Islet precursor cell (in vitro differentiated cells): ENCODE measurements around the gene SGMS1.
"Not testable (repeated sequence)": the region's sequence is repeated elsewhere in the genome, so short reads cannot be mapped to it uniquely, and the experiment has no call there.

Experiments used
- DNase-seq: peaks from one replicate; pipeline ENCODE4 v3.0.0-alpha.2; 2018

The SGMS1 gene

GRCh38 chr10:50281210-50281966 lies 342.4 kb downstream of the SGMS1 start:
- no peak for DNase-seq

GRCh38 chr10:50280049-50280841 lies 343.5 kb downstream of the SGMS1 start:
- no peak for DNase-seq

GRCh38 chr10:50279489-50279888 lies 344.3 kb downstream of the SGMS1 start:
- DNase-seq: peak; percentile 90

GRCh38 chr10:50275650-50276235 lies 348.0 kb downstream of the SGMS1 start:
- peak; percentile 67 for DNase-seq

- DNase-seq: no peak
These were observed 351.2 kb downstream of the SGMS1 start for GRCh38 chr10:50272531-50272930.

GRCh38 chr10:50271564-50272250 lies 352.0 kb downstream of the SGMS1 start:
- DNase-seq: no peak

- DNase-seq: not testable (repeated sequence)
These were observed 355.9 kb downstream of the SGMS1 start for GRCh38 chr10:50267877-50268276.

GRCh38 chr10:50262625-50263024 lies 361.1 kb downstream of the SGMS1 start:
- DNase-seq: not testable (repeated sequence)

- DNase-seq: no peak
These were observed 362.9 kb downstream of the SGMS1 start for GRCh38 chr10:50260791-50261281.
